Esophagus muscularis mucosa (tissue), 4 donors: ENCODE measurements around the gene DOC2A. TPM values are rescaled to one million over a fixed set of nuclear protein-coding genes. Genes with fewer than 3 reads are reported as not detected.
"Not testable (repeated sequence)": the region's sequence is repeated elsewhere in the genome, so short reads cannot be mapped to it uniquely, and the experiment has no call there.

Experiments used
- DNase-seq: peaks from one replicate; pipeline ENCODE4 v3.0.0-alpha.2; 2017; ENCODE audit errors: extremely low spot score
- H3K27ac ChIP-seq, 4 donors: fragments of 200-600 bp; sonication (generic); replicated peaks in 1 of 4; 1 replicate in 3 of 4; 2 replicates in 1 of 4; pipeline ENCODE4 v1.5.1; 2016 to 2019; ENCODE audit warnings: mild to moderate bottlenecking in 1 of 4
- H3K27me3 ChIP-seq, 4 donors: fragments of 200-600 bp; sonication (generic); one replicate each; pipeline versions ENCODE4 v1.5.1 to v1.6.0; 2016 to 2019
- H3K36me3 ChIP-seq, 4 donors: fragments of 200-600 bp; sonication (generic); one replicate each; pipeline ENCODE4 v1.5.1; 2016 to 2019
- H3K4me1 ChIP-seq, 4 donors: fragments of 200-600 bp; sonication (generic); one replicate each; pipeline ENCODE4 v1.5.1; 2016 to 2019
- H3K4me3 ChIP-seq, 4 donors: fragments of 200-600 bp; sonication (generic); 1 replicate in 2 of 4; 2 replicates in 2 of 4; pipeline ENCODE4 v1.5.1; 2016 to 2019; ENCODE audit warnings: mild to moderate bottlenecking in 4 of 4, moderate library complexity in 1 of 4
- H3K9me3 ChIP-seq, 4 donors: fragments of 200-600 bp; sonication (generic); 1 replicate in 3 of 4; 2 replicates in 1 of 4; pipeline ENCODE4 v1.5.1; 2016 to 2019
- CTCF ChIP-seq, 3 experiments: fragments of 200-600 bp in 2 of 3; fragments of 450-650 bp in 1 of 3; sonication (generic) in 2 of 3; IDR thresholded peaks; one replicate each; pipeline ENCODE4 v1.5.1; 2017 to 2019; ENCODE audit warnings: antibody characterized with exemption in 3 of 3, mild to moderate bottlenecking in 2 of 3, moderate library complexity in 1 of 3
- EP300 ChIP-seq: sonication (generic); formaldehyde crosslinking; IDR thresholded peaks from one replicate; pipeline ENCODE4 v1.6.1; 2017; ENCODE audit warnings: antibody characterized with exemption
- POLR2A ChIP-seq: fragments of 450-650 bp; IDR thresholded peaks from one replicate; pipeline ENCODE4 v1.6.1; 2017; ENCODE audit warnings: antibody characterized with exemption, moderate library complexity, mild to moderate bottlenecking, low read depth
- POLR2AphosphoS5 ChIP-seq, 2 donors: sonication (generic); formaldehyde crosslinking; IDR thresholded peaks; one replicate each; pipeline ENCODE4 v1.6.1; 2017; ENCODE audit warnings: antibody characterized with exemption in 2 of 2
- WGBS: methylation state at CpG from one replicate; pipeline ENCODE4 v1.1.5; 2018; 5-methylcytosine and 5-hydroxymethylcytosine counted together
- intact Hi-C: fragments of 100-400 bp; cut with DNase I; formaldehyde crosslinking; loops from one replicate; pipeline ENCODE4 v1.15.1; 2023
- total RNA-seq, 4 donors: library from RNA; depleted of rRNA; stranded (reverse); fragments of >200 nt; gene quantifications; one replicate each; pipeline versions ENCODE4 v1.1.0 to v1.2.1, GENCODE V29; 2016

Gene DOC2A
- total RNA-seq, 4 donors from 2014 or later: 0.50 to 0.83 TPM; not detected in 2

- H3K4me1 ChIP-seq: peaks cover 6 to 13% (median 12%) of the 10 kb centered on the region in 4 donors
- no peak overlapping the region for H3K4me3 ChIP-seq
- intact Hi-C loops: no loop called here
- no peak for DNase-seq
- H3K27me3 ChIP-seq: peaks cover 2 to 13% (median 7%) of the 10 kb centered on the region in 4 donors
- WGBS: 68% methylated on average over 8 of the region's 8 CpGs
- no peaks in the 10 kb centered on the region for H3K9me3 ChIP-seq
- no peak overlapping the region for H3K27ac ChIP-seq
- TF ChIP-seq EP300 (no peak), POLR2AphosphoS5 (IDR thresholded peaks at IDR 0.05) (no peak), POLR2A (no peak), CTCF (IDR thresholded peaks at IDR 0.05) (no peak)
- no peaks in the 10 kb centered on the region for H3K36me3 ChIP-seq
These were observed 5.9 kb upstream of the DOC2A start for GRCh38 chr16:30016555-30017276.

GRCh38 chr16:30015450-30015849 lies 4.6 kb upstream of the DOC2A start:
- WGBS: 89% methylated on average over 7 of the region's 7 CpGs

GRCh38 chr16:30012598-30012997 lies 1.8 kb upstream of the DOC2A start:
- intact Hi-C loops, H3K36me3 ChIP-seq, H3K4me3 ChIP-seq, DNase-seq, H3K9me3 ChIP-seq, H3K27ac ChIP-seq: not testable (repeated sequence)
- H3K27me3 ChIP-seq: peaks cover 12 to 54% (median 34%) of the 10 kb centered on the region in 4 donors
- H3K4me1 ChIP-seq: peaks cover 16 to 22% (median 20%) of the 10 kb centered on the region in 4 donors
- 88% methylated on average over 14 of the region's 14 CpGs for WGBS

More at GRCh38 chr16:30015450-30015849, 4.6 kb upstream of the DOC2A start:
- H3K9me3 ChIP-seq, H3K4me3 ChIP-seq, intact Hi-C loops, H3K27ac ChIP-seq, H3K36me3 ChIP-seq, DNase-seq: not testable (repeated sequence)
- Histone ChIP-seq H3K27me3 (peaks cover 12 to 26% (median 19%) of the 10 kb centered on the region in 4 donors), H3K4me1 (peaks cover 13 to 14% (median 14%) of the 10 kb centered on the region in 4 donors)

GRCh38 chr16:30011714-30012504 lies 1.1 kb upstream of the DOC2A start:
- intact Hi-C loops: no loop called here

GRCh38 chr16:30009990-30010843 lies 610 bp downstream of the DOC2A start:
- TF ChIP-seq POLR2A (no peak), EP300 (no peak), POLR2AphosphoS5 (IDR thresholded peaks at IDR 0.05) (no peak), CTCF (IDR thresholded peaks at IDR 0.05) (no peak)
- WGBS: 12% methylated on average over 20 of the region's 34 CpGs
- no peak for DNase-seq
- H3K4me1 ChIP-seq: peaks cover 19 to 27% (median 27%) of the 10 kb centered on the region in 4 donors
- no peak overlapping the region for H3K27ac ChIP-seq
- no peaks in the 10 kb centered on the region for H3K9me3 ChIP-seq
- H3K27me3 ChIP-seq: peaks cover 12 to 60% (median 35%) of the 10 kb centered on the region in 4 donors
- intact Hi-C loops: loop anchor here (10.0 kb wide), 1 partner anchor 145 kb away; the partner anchor contains the start of gene CDIPT
- H3K4me3 ChIP-seq: peak overlapping the region; percentile 44 to 57 (median 46)
- H3K36me3 ChIP-seq: no peaks in the 10 kb centered on the region

More at GRCh38 chr16:30011714-30012504, 1.1 kb upstream of the DOC2A start:
- WGBS: 33% methylated on average over 26 of the region's 31 CpGs
- no peak for TF ChIP-seq POLR2A
- Histone ChIP-seq H3K4me1 (peaks cover 16 to 22% (median 20%) of the 10 kb centered on the region in 4 donors), H3K4me3 (peak overlapping the region; percentile 44 to 57 (median 46)), H3K36me3 (no peaks in the 10 kb centered on the region), H3K9me3 (no peaks in the 10 kb centered on the region), H3K27ac (no peak overlapping the region), H3K27me3 (peaks cover 12 to 60% (median 35%) of the 10 kb centered on the region in 4 donors)
- DNase-seq: no peak
